Aorta (tissue), 5 donors: ENCODE results near the gene CD200R1L. TPM values are rescaled to one million over a fixed set of nuclear protein-coding genes. Genes with fewer than 3 reads are reported as not detected.

ENCODE experiments used
- ATAC-seq: fragments of 200-7000 bp; cut with Tn5 transposase; one replicate; pipeline ENCODE4 v1.9.1; 2022; ENCODE audit warnings: moderate library complexity; ENCODE audit not compliant: low FRiP score
- DNase-seq, 2 donors: peaks; one replicate each; pipeline ENCODE4 v3.0.0-alpha.2; 2020
- H3K27ac ChIP-seq, 2 donors: one replicate each; pipeline ENCODE4 v1.5.1; 2013; ENCODE audit warnings: low read length in 2 of 2, mild to moderate bottlenecking in 2 of 2, moderate library complexity in 2 of 2, control low read depth in 1 of 2, inconsistent platforms in 1 of 2, low read depth in 1 of 2
- H3K27me3 ChIP-seq, 2 donors: one replicate each; pipeline ENCODE4 v1.6.1; 2013; ENCODE audit warnings: control low read depth in 1 of 2, low read length in 1 of 2, mild to moderate bottlenecking in 1 of 2, moderate library complexity in 1 of 2; ENCODE audit not compliant: insufficient read depth in 2 of 2, control insufficient read depth in 1 of 2
- H3K36me3 ChIP-seq, 2 donors: one replicate each; pipeline ENCODE4 v1.6.1; 2013; ENCODE audit warnings: control low read depth in 1 of 2, low read length in 1 of 2, mild to moderate bottlenecking in 1 of 2; ENCODE audit not compliant: insufficient read depth in 2 of 2, control insufficient read depth in 1 of 2
- H3K4me1 ChIP-seq, 2 donors: one replicate each; pipeline ENCODE4 v1.6.1; 2013; ENCODE audit warnings: low read length in 2 of 2, control low read depth in 1 of 2, mild to moderate bottlenecking in 1 of 2, moderate library complexity in 1 of 2; ENCODE audit not compliant: insufficient read depth in 2 of 2, control insufficient read depth in 1 of 2
- H3K4me3 ChIP-seq, 2 donors: one replicate each; pipeline ENCODE4 v1.5.1; 2013; ENCODE audit warnings: low read length in 2 of 2, control low read depth in 1 of 2, mild to moderate bottlenecking in 1 of 2
- H3K9me3 ChIP-seq: one replicate; pipeline ENCODE4 v1.6.1; 2013; ENCODE audit warnings: mild to moderate bottlenecking, low read length; ENCODE audit not compliant: control insufficient read depth
- WGBS, 2 donors: extraction: QIAGEN DNeasy Blood & Tissue Kit; methylation state at CpG; one replicate each; pipeline ENCODE4 v1.1.7; 2013; 5-methylcytosine and 5-hydroxymethylcytosine counted together
- intact Hi-C, 2 donors: fragments of 100-400 bp; cut with DNase I; formaldehyde crosslinking; loops; one replicate each; pipeline versions ENCODE4 v1.14.2 to v1.15.0; 2022
- polyA plus RNA-seq, 2 donors: library from polyadenylated mRNA; stranded (reverse); fragments of 200-250 nt; gene quantifications; one replicate each; pipeline ENCODE4 v1.2.3, GENCODE V29; 2013
- total RNA-seq, 2 donors: library from RNA; stranded (reverse); fragmentation: NEBNext Ultra II Directional; extraction: Animal tissue kit (Norgen Biotek cat#: 25700); gene quantifications; one replicate each; pipeline ENCODE4 v1.2.1, GENCODE V29; 2021
- donor health status: healthy with polysubstance abuse.
- donor health status: Bipolar disorder and iron deficiency.
- donor health status: DM: no; HTN: no; CAD: no.
- donor health status: DM: no; HTN: no; CAD: no.
- donor health status: DM: yes; HTN: yes; CAD: no.

CD200R1L gene
- total and polyA plus RNA-seq, 4 donors, result not detected

DNA sequence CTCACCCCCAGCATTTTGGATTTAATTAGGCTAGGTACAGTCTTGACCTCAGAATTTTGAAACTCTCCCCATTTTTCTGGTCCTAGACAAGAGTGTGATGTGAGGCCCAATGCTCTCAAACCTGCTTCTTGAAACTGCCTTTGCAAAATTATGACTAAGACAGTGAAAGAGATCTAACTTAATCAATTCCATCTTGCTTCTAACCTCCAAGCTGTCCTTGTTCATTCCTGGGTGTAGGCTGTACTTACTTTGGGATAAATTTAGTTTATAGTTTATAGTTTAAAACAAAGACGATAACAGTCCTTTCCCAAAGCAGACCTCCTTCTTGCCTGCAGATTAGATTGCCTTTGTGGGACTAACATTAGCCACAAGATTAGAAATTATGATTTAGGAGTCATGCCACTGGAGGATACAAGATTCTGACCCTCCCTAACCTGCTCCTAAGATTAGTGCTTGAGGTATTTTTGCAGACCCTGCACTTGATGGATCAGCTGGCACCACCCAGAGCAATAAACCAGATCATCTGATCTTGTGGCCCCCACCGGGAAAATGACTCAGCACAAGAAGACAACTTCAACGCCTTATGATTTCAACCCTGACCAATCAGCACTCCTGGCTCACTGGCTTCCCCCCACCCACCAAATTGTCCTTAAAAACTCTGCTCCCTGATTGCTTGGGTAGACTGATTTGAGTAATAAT is 59.6 kb downstream of the CD200R1L start:
- WGBS, 2 donors, result 78 to 82% methylated on average over 3 of the region's 3 CpGs
- Histone ChIP-seq H3K4me1 (no peaks in the 10 kb centered on the region), H3K27me3 (no peaks in the 10 kb centered on the region), H3K4me3 (no peak overlapping the region), H3K9me3 (no peaks in the 10 kb centered on the region), H3K36me3 (no peaks in the 10 kb centered on the region), H3K27ac (no peak overlapping the region)
- ATAC-seq (no peak), DNase-seq (no peak)
- intact Hi-C loops, result no loop called here

DNA sequence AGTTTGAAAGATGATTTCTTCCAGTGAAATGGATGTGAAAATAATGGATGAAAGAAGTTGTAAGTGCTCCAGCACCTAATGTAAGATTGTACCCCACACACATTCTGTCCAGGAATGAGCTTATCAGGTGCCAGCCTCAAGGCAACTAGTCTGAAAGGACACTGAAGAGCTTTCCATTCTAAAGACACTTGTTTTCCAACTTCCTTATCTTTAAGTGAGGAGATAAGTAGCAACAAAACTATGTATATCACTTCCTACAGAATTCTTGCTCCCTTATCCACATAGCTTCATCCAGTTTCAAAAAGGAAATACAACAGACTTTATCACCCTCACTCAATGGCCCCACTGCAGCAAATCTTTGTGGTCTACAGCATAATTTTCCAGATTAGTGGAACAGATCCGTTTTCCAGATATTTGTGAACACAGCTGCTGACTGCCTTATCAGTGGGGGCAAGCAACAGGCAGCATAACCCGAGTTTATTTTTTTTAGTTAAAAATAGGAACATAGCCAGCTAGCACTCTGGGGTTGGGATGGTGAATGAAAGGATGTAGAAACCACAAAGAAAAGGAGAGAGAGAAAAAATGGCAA is 60.6 kb downstream of the CD200R1L start:
- no peaks in the 10 kb centered on the region for H3K36me3 ChIP-seq
- no peak for DNase-seq
- H3K27ac ChIP-seq, result no peak overlapping the region
- intact Hi-C loops, result no loop called here
- no peaks in the 10 kb centered on the region for H3K4me1 ChIP-seq
- no peak for ATAC-seq
- H3K27me3 ChIP-seq, result no peaks in the 10 kb centered on the region
- H3K9me3 ChIP-seq, result no peaks in the 10 kb centered on the region
- 3 to 4% methylated on average over 2 of the region's 2 CpGs for WGBS, 2 donors
- H3K4me3 ChIP-seq, result no peak overlapping the region

DNA sequence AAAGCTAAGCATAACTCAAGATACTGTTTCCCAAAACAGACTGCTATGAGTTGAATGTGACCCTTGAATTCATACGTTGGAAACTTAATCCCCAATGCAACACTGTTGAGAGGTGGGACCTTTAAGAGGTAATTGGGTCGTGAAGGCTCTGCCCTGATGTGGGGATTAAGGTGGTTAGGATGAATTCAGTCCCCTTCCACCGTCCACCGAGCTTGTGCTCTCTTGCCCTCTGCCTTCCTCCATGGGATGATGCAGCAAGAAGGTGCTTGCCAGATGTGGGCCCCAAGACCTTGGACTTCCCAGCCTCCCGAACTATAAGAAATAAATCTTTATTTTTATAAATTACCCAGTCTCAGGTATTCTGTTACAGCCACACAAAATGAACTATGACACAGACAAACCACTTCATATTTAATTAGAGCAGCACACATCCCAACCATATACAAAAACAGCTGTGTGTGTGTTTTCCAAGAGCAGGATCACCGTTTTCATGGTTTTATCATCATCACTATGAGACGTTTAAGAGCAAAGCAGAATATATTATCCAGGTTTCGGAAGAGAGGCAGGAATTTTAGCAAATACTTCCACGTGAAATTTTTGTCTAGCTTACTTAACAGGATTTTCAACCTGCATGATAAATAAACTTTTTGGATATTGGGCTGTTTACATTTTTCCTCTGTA is 61.2 kb downstream of the CD200R1L start:
- 76 to 79% methylated on average over 9 of the region's 9 CpGs for WGBS, 2 donors
- no peak overlapping the region for H3K4me3 ChIP-seq
- ATAC-seq, result no peak
- DNase-seq, result no peak
- H3K36me3 ChIP-seq, result no peaks in the 10 kb centered on the region
- H3K9me3 ChIP-seq, result no peaks in the 10 kb centered on the region
- H3K27ac ChIP-seq, result no peak overlapping the region
- H3K4me1 ChIP-seq, result no peaks in the 10 kb centered on the region
- no peaks in the 10 kb centered on the region for H3K27me3 ChIP-seq
- intact Hi-C loops, result no loop called here

DNA sequence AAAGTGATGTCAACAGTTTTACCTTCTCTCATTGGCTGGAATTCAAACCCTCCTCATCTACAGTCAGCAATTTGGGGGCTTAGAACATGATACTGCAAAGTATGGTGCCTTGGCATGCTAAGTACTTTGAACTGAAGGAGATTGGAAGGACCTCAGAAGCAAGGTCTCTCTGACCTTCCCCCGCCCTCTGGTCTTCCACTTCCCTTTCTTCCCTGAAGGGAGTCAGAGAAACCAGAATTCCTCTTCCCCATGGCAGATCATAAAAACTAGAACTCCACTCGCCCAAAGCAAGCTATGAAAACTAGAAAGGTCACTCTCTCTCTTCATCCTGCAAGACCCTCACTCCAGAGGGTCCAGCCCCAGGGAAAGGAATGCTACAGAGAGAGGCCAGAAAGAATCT is 64.2 kb downstream of the CD200R1L start:
- 27 to 63% methylated on average over 2 of the region's 2 CpGs for WGBS, 2 donors
- no peak for ATAC-seq

DNA sequence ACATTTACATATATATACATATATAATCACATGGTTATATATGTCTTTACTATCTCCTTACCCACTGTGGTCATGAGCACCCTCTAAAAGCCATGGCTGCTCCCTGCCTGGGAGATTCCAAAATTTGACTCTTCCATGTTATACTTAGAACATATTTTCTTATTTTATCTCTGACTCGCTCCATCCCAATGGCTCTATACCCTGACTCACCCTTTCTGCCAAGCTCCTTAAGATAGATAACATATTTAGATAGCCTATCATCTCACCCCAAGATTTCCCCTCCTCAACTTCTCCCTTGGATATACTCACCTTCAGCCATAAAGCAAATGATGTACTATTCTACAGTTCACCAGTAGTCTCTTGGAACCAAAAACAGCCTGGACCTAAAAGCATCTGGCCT is 65.1 kb downstream of the CD200R1L start:
- H3K9me3 ChIP-seq, result no peaks in the 10 kb centered on the region
- DNase-seq (no peak), ATAC-seq (no peak)
- 64 to 67% methylated on average over 1 of the region's 1 CpG for WGBS, 2 donors
- H3K4me3 ChIP-seq, result no peak overlapping the region
- no peaks in the 10 kb centered on the region for H3K27me3 ChIP-seq
- no peak overlapping the region for H3K27ac ChIP-seq
- intact Hi-C loops, result no loop called here
- no peaks in the 10 kb centered on the region for H3K36me3 ChIP-seq
- no peaks in the 10 kb centered on the region for H3K4me1 ChIP-seq

More for the DNA sequence above, 64.2 kb downstream of the CD200R1L start:
- intact Hi-C loops, result no loop called here
- no peaks in the 10 kb centered on the region for H3K4me1 ChIP-seq
- H3K4me3 ChIP-seq, result no peak overlapping the region
- no peak overlapping the region for H3K27ac ChIP-seq
- H3K27me3 ChIP-seq, result no peaks in the 10 kb centered on the region
- no peaks in the 10 kb centered on the region for H3K36me3 ChIP-seq
- DNase-seq, result no peak
- no peaks in the 10 kb centered on the region for H3K9me3 ChIP-seq

DNA sequence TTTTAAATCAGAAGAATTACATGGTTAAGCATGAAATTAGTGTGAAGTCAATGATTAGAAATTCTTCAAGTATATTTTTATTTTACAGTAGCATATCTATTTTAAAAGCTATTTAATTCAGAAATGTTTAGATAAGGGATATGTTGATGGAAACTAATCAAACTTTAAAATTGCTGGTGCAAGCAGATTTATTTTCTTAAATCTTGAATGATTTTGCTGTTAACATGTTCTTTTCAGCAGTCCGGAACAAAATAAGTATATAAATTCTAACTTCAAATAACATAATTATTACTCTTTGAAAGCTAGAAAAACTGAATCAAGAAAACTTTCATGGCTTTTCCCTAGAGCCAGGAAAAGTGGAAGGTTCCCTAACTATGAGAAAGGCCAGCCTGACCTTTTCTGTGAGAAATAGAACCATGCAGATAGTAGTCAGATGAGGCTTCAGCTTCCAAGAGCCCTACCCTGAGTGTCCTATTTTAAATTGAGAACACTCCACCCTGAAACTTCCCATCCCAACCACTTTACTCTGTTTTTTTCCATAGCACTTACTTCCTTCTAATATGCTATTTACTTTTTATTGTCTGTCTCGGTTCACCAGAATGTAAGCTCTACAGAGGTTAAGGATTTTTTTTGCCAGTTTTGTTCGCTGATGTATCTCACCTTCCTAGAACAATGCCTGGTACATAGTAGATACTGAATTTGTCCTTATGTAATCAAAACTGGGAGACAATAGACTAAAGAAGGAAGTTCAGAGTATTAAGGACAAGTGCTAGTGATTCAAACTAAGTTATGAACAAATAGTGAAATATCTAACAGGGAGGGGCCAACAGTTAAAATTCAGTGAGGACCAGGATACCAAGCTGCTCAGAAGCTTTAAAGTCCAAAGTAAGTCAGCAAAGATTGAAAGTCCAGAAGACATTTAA is 66.8 kb downstream of the CD200R1L start:
- ATAC-seq, result no peak
- H3K4me3 ChIP-seq, result no peak overlapping the region

DNA sequence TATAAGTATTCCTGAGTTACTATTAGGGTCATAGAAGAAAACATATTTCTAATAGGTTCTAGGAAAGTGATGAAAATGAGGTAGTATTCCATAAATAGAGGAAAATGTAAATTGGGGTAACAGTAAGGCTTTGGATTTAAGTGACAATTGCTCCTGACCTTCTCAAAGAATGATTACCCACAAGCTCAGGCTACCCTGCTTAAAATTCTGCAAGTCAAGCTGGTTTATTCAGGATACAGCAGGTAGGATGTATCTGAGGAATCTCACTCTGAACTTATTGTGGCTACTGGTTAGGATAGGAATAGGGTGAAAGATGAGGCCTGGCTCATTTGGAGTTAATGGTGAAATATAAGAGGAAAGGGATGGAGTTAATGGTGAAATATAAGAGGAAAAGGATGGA is 67.7 kb downstream of the CD200R1L start:
- no peaks in the 10 kb centered on the region for H3K36me3 ChIP-seq
- DNase-seq (no peak), ATAC-seq (no peak)
- H3K9me3 ChIP-seq, result no peaks in the 10 kb centered on the region
- intact Hi-C loops, result no loop called here
- no peak overlapping the region for H3K27ac ChIP-seq
- no peaks in the 10 kb centered on the region for H3K27me3 ChIP-seq
- H3K4me3 ChIP-seq, result no peak overlapping the region
- no peaks in the 10 kb centered on the region for H3K4me1 ChIP-seq

More for the DNA sequence above, 66.8 kb downstream of the CD200R1L start:
- intact Hi-C loops, result no loop called here
- Histone ChIP-seq H3K27me3 (no peaks in the 10 kb centered on the region), H3K4me1 (no peaks in the 10 kb centered on the region), H3K27ac (no peak overlapping the region), H3K9me3 (no peaks in the 10 kb centered on the region), H3K36me3 (no peaks in the 10 kb centered on the region)
- DNase-seq, result no peak
- WGBS, 2 donors, result 81 to 93% methylated on average over 3 of the region's 3 CpGs

DNA sequence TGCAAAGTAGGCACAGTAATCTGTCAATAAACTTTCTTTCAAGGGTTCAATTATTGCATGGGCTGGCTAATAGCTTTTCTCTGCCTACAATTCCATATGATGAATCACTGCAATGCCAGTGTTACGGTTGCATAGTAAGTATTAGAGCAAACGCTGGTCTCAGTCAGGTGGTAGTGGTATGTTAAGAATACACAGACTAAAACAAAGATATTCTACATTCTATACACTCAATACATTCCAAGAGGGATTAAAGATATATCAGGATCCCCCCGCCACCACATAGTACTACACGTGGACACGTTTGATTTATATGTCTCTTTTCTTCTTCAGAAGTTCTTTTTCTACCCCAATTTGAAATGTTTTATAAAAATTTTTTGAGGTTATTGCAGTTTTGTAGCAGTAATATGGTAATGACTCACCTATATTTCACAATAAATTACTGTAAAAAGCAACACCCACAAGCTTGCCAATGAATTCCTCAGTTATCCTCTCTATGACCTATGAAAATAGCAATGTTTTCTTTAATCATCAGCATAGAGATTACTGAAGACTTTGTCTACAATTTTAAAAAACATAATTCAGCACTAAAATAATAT is 68.2 kb downstream of the CD200R1L start:
- Histone ChIP-seq H3K4me1 (no peaks in the 10 kb centered on the region), H3K27me3 (no peaks in the 10 kb centered on the region), H3K4me3 (no peak overlapping the region), H3K9me3 (no peaks in the 10 kb centered on the region), H3K27ac (no peak overlapping the region), H3K36me3 (no peaks in the 10 kb centered on the region)
- intact Hi-C loops, result no loop called here
- 57 to 66% methylated on average over 5 of the region's 5 CpGs for WGBS, 2 donors
- ATAC-seq (no peak), DNase-seq (no peak)
